Pons (tissue), 1 donor: Measurements from ENCODE around the gene BRD7.

Experiments used
- DNase-seq: peaks from one replicate; pipeline ENCODE4 v3.0.0-alpha.2; 2016; ENCODE audit warnings: low spot score

The BRD7 gene

DNA sequence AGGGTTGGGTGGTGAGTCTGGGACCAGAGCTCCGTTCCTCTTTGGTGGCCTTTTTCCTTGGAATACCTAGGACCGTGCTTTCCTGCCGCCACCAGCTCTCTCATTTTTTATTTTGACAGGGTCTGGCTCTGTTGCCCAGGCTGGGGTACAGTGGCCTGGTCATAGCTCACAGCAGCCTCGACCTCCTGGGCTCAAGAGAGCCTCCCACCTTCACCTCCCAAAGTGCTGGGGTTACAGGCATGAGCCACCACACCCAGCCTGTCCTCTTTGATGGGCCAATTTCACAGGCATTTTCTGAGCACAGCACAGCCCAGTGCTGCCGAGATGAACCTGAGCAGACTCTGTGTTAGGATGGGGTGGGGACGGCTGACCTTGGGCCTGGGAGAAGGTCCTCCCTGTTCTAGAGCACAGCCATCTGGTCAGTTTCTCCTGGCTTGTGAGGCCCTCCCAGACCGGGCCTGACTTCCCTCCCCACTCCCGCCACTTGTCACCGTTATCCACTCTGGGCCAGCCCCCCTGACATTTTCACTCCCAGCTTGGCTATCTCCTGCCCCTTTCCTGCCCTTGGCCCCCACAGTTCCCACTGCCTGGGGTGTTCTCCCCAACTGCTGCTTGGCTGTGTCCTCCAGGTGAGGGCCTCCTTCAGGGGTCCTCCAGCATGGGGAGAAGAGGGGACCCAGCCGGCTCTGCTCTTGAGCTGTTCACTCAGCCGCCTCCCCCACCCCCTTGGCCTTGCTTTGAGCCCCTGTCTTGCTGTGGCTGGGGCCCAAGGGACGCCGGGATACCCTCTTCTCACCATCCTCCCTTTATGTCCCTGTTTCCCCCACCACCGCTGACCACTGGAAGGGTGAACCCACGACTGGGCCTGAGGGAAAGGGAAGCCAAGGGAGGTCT, 97.4 kb downstream of the BRD7 start:
- no peak for DNase-seq

DNA sequence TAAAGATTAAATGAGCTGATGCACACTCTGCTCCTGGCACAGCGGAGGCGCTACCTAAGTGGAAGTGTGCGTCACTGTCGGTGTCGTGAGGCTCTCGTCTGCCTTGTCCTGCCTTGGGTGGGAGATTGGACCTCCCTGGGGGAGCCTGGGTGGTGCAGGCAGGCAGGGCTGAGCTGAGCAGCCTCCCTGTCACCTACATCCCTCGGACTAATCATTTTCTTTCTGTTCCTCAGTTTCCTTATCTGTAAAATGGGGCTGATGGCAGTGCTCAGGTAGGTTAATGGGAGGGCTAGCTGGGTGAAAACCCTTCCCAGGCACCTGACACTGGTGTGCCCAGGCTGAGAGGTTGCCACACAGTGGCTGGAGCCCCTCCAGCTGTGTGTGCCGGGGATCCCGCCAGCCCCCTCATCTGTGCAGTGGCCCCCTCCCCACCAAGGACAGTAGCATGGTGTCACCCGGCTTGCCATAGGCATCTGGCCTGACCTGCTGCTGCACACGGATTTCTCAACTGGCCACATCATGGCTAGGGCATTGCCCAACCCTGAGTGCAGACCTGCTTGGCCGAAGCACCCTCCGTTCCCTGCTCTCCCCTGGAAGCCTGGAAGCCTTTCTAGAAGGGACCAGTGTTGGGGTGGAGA, 98.2 kb downstream of the BRD7 start:
- no peak for DNase-seq

DNA sequence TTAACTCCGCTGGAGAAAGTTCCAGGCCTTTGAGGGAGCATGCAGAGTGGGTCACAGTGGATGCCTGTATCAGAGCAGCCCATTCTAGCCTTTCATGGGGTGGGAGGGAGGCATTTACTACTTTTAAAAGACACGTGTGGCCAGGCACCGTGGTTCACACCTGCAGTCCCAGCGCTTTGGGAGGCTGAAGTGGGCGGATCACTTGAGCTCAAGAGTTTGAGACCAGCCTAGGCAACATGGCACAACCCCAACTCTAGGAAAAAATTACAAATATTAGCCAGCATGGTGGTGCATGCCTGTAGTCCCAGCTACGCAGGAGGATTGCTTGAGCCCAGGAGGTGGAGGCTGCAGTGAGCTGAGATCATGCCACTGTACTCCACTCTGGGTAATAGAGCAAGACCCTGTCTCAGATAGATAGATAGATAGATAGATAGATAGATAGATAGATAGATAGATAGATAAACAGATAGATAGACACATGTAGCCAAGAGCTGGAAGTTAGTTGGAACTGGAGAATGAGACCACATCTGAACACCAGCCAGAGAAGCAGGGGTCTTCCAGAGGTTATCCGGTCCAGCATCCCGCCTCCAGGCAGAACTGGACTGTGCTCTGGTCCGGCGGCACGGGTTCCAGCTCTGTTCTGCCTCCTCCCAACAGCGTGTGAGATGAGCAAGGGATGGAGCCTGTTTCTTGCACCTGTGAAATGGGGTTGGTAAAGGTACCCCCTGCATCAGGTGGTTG, 98.8 kb downstream of the BRD7 start:
- no peak for DNase-seq

DNA sequence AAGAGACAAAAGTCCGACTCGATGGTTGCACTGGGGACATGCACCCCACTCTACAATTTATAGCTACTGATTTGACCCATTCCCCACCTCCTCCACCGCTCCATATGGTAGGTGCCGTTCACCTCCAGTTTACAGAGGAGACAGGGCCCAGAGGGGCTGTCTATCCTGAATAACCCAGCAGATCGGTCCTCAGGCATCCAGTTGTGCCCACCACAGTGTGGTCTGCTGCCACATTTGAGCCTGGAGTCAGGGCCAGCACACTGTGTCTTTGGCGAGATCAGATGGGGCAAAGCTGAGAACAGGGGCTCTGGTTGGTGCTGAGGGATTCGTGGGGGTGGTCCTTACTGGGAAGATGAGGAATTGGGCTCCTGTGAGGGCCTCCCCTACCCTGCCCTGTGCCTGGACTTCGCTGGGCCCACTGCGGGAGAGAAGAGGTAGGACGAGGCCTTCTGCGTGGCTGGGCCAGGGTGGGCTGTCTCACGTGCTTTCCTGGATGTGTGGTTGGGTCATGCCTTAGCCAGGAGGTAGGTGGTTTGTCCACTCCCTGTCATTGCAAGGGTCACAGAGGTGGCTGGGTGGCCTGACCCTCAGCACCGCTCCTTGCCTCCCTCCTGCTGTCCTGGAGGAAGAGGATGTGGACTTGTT, 99.6 kb downstream of the BRD7 start:
- no peak for DNase-seq

DNA sequence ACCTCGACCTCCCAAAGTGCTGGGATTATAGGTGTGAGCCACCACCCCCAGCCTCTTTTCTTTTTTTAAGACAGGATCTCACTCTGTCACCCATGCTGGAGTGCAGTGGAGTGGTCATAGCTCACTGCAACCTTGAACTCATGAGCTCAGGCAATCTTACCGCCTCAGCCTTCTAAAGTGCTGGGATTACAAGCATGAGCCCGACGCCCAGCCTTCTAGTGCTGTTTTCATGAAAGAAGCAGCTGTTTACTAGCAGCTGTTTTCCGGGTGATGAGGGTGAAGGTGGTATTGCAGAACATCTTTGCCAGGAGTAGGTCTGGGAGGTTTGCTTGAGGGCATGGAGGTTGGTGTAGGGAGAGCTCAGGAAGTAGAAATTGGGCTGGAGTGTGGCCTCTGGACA, 100.4 kb downstream of the BRD7 start:
- no peak for DNase-seq

DNA sequence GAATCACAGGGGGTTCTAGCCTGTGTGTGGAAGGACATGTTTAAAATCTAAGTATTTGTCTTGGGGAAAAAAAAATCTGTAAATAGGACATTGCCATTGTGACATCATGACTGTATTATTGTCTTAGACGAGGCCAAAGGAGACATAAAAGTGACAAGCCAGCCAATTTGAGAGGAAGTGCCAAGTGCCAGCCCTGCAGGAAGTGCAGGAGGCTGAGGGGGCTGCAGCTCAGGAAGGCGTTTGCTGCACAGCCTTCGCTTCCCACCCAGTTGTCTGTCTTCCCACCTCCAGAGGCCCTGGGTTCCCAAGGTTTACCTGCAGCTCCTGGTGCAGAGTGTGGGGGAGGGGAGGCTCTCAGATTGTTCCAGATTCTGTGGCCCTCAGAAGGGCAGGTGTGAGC, 101.1 kb downstream of the BRD7 start:
- DNase-seq = no peak

DNA sequence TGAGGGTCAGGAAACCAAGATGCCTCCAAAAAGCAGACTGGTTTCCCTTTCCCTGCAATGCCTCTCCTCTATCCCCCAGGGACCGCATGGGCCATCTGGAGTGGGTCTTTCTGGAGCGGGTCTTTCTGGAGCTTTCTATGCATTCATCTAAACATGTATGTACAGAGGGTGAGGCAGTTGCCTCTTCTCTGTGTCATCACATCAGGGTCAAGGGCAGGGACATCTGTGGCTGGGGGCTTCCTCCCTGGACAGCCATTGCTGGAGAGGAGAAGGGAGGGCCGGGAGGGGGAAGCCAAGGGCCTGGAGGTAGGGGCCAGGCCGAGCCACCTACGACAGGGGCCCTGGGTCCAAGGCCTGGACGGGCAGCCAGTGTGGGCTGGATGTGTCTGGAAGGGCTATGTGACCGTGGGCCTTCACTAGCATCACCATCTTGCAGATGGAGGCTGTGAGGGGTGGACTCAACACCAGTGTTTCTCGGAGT, 101.6 kb downstream of the BRD7 start:
- no peak for DNase-seq

DNA sequence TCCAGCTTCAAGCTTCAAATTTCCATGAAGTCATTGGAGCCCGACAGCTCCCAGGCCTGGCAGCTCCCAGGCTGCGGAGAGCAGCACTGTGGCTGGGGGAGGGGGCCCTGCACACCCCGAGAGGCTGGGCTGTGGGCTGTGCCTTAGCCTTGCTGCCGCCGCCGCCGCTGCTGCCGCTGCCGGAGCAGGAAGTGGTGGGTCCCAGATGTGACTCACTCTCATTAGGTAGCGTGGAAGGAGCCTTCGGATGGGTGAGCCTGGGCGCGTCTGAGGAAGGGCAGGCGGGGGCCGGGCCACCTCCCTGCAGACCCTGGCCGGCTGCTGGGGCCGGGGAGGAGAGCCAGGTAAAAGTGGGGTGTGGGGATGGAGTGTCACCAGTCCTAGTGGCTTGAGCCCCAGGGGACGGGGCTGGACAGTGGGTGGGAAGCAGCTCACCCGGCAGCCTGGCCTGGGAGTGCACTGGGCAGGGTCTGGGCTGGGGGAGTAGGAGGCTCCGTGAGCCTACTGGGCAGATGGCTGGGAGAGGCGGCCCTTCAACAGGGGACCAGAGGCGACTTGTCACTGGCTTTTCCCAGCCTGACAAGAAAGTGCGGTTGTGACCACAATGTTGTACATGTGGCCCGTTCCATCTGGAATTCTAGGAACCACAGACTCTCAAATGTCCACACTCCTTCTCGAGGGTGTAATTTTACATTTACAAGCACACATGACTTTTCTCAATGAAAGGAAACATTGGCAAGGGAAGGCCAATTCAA, 102.3 kb downstream of the BRD7 start, which contains the start of gene ADCY7:
ADCY7 (plus strand) TSS at position 215 of the 755 bp plus-strand sequence. CDS start 21,629 bp downstream, outside the sequence.
- no peak for DNase-seq
